Liver (tissue), 9 donors: ENCODE data around the gene KYAT1. TPM values are rescaled to one million over a fixed set of nuclear protein-coding genes. Genes with fewer than 3 reads are reported as not detected.

Source experiments
- DNase-seq: peaks from one replicate; pipeline ENCODE4 v3.0.0-alpha.2; 2017; ENCODE audit warnings: low spot score
- H3K27ac ChIP-seq, 2 donors: one replicate each; pipeline ENCODE4 v1.7.0; 2013; ENCODE audit warnings: inconsistent platforms in 2 of 2, low read length in 2 of 2, control low read depth in 1 of 2, low read depth in 1 of 2, mild to moderate bottlenecking in 1 of 2
- H3K27me3 ChIP-seq, 4 donors: one replicate each; pipeline versions ENCODE4 v1.6.1 to v1.7.0; 2013; ENCODE audit warnings: low read length in 3 of 4, inconsistent platforms in 1 of 4, mild to moderate bottlenecking in 1 of 4, moderate library complexity in 1 of 4; ENCODE audit not compliant: control insufficient read depth in 4 of 4, insufficient read depth in 4 of 4
- H3K36me3 ChIP-seq, 4 donors: one replicate each; pipeline versions ENCODE4 v1.6.1 to v1.7.0; 2013; ENCODE audit warnings: low read length in 3 of 4, mild to moderate bottlenecking in 3 of 4, low read depth in 1 of 4, moderate library complexity in 1 of 4; ENCODE audit not compliant: control insufficient read depth in 4 of 4, insufficient read depth in 3 of 4
- H3K4me1 ChIP-seq, 4 donors: one replicate each; pipeline versions ENCODE4 v1.6.1 to v1.7.0; 2013; ENCODE audit warnings: low read length in 3 of 4, mild to moderate bottlenecking in 3 of 4, moderate library complexity in 1 of 4; ENCODE audit not compliant: control insufficient read depth in 4 of 4, insufficient read depth in 4 of 4
- H3K4me3 ChIP-seq, 3 donors: one replicate each; pipeline versions ENCODE4 v1.6.1 to v1.7.0; 2013; ENCODE audit warnings: low read length in 3 of 3, control low read depth in 1 of 3, low read depth in 1 of 3, mild to moderate bottlenecking in 1 of 3
- H3K9ac ChIP-seq, 2 donors: one replicate each; pipeline ENCODE4 v1.7.0; 2013; ENCODE audit warnings: low read length in 2 of 2, mild to moderate bottlenecking in 2 of 2, moderate library complexity in 2 of 2, control low read depth in 1 of 2, low read depth in 1 of 2
- H3K9me3 ChIP-seq, 4 donors: one replicate each; pipeline versions ENCODE4 v1.6.1 to v1.7.0; 2013; ENCODE audit warnings: low read length in 3 of 4; ENCODE audit not compliant: control insufficient read depth in 4 of 4
- EGR1 ChIP-seq, 2 donors: IDR thresholded peaks; 2 replicates each; pipeline ENCODE4 v1.6.1; 2016 to 2018; ENCODE audit warnings: antibody characterized with exemption in 2 of 2, low read depth in 2 of 2
- FOXA1 ChIP-seq: IDR thresholded peaks from 2 replicates; pipeline ENCODE4 v1.6.1; 2016; ENCODE audit warnings: antibody characterized with exemption
- GABPA ChIP-seq, 2 donors: IDR thresholded peaks in 1 of 2; conservative IDR thresholded peaks in 1 of 2; 2 replicates each; pipeline ENCODE4 v1.6.1; 2016; ENCODE audit warnings: antibody characterized with exemption in 2 of 2, mild to moderate bottlenecking in 1 of 2, moderate library complexity in 1 of 2
- HNF4A ChIP-seq, 2 donors: conservative IDR thresholded peaks; 2 replicates each; pipeline ENCODE4 v1.6.1; 2016; ENCODE audit warnings: antibody characterized with exemption in 2 of 2, mild to moderate bottlenecking in 2 of 2
- HNF4G ChIP-seq: IDR thresholded peaks from 2 replicates; pipeline ENCODE4 v1.6.1; 2016; ENCODE audit warnings: antibody characterized with exemption
- JUND ChIP-seq, 2 donors: IDR thresholded peaks; 2 replicates each; pipeline ENCODE4 v1.6.1; 2016; ENCODE audit warnings: antibody characterized with exemption in 2 of 2
- MAX ChIP-seq: IDR thresholded peaks from 2 replicates; pipeline ENCODE4 v1.6.1; 2016; ENCODE audit warnings: antibody characterized with exemption
- NR2F2 ChIP-seq: IDR thresholded peaks from 2 replicates; pipeline ENCODE4 v1.6.1; 2016; ENCODE audit warnings: antibody characterized with exemption
- RAD21 ChIP-seq, 2 donors: IDR thresholded peaks; 2 replicates each; pipeline ENCODE4 v1.6.1; 2016; ENCODE audit warnings: antibody characterized with exemption in 2 of 2, mild to moderate bottlenecking in 2 of 2
- REST ChIP-seq: IDR thresholded peaks from 2 replicates; pipeline ENCODE4 v1.6.1; 2016; ENCODE audit warnings: antibody characterized with exemption, mild to moderate bottlenecking
- RXRA ChIP-seq, 2 donors: IDR thresholded peaks; 2 replicates each; pipeline ENCODE4 v1.6.1; 2017 to 2018; ENCODE audit warnings: antibody characterized with exemption in 2 of 2, mild to moderate bottlenecking in 1 of 2
- SP1 ChIP-seq: IDR thresholded peaks from 2 replicates; pipeline ENCODE4 v1.6.1; 2018; ENCODE audit warnings: antibody characterized with exemption, mild to moderate bottlenecking
- TAF1 ChIP-seq: conservative IDR thresholded peaks from 2 replicates; pipeline ENCODE4 v1.6.1; 2016; ENCODE audit warnings: antibody characterized with exemption, mild to moderate bottlenecking
- YY1 ChIP-seq: IDR thresholded peaks from 2 replicates; pipeline ENCODE4 v1.6.1; 2016; ENCODE audit warnings: antibody characterized with exemption, mild to moderate bottlenecking
- WGBS: extraction: QIAGEN DNeasy Blood & Tissue Kit; methylation state at CpG from one replicate; pipeline ENCODE4 v1.1.7; 2013; 5-methylcytosine and 5-hydroxymethylcytosine counted together
- polyA plus RNA-seq, 2 donors: library from polyadenylated mRNA; stranded (reverse) in 1 of 2; unstranded in 1 of 2; fragments of 200-250 nt in 1 of 2; fragments of >200 nt in 1 of 2; fragmentation: Nextera tagmentation in 1 of 2; extraction: Ambion mirVana in 1 of 2; gene quantifications; one replicate each; pipeline versions ENCODE4 v1.2.1 to v1.2.3, GENCODE V29; 2013 to 2015
- total RNA-seq, 2 donors: library from RNA; depleted of rRNA; stranded (reverse); fragments of >200 nt; gene quantifications; one replicate each; pipeline ENCODE4 v1.2.3, GENCODE V29; 2014
- TF ChIP-seq, protein P1 (sequence below): IDR thresholded peaks from 2 replicates; pipeline ENCODE4 v1.6.1; 2016; ENCODE audit warnings: antibody characterized with exemption
- TF ChIP-seq, protein P2 (sequence below): fragments of 150-350 bp; IDR thresholded peaks from 2 replicates; pipeline ENCODE4 v1.5.1; 2017; ENCODE audit warnings: improper control_type of control experiment, low read depth, low read length; ENCODE audit not compliant: missing input control
- TF ChIP-seq, protein P3 (sequence below): IDR thresholded peaks from 2 replicates; pipeline ENCODE4 v1.6.1; 2016; ENCODE audit warnings: antibody characterized with exemption
- donor health status: healthy.
- donor health status: healthy.
- donor health status: healthy.
- donor health status: healthy.
- donor health status: healthy.

KYAT1 gene
- total and polyA plus RNA-seq, 4 donors, result 3.8 to 8.1 (median 7.4) TPM

- H3K4me1 ChIP-seq, result no peaks in the 10 kb centered on the region
- no peak overlapping the region for H3K27ac ChIP-seq
- no peak overlapping the region for H3K4me3 ChIP-seq
- TF ChIP-seq MAX, result no peak
- TF ChIP-seq SP1, result no peak
- TF ChIP-seq HNF4G, result no peak
- TF ChIP-seq HNF4A (conservative IDR thresholded peaks at IDR 0.05), result no peak
- no peak for TF ChIP-seq TAF1
- no peak for TF ChIP-seq YY1
- TF ChIP-seq, protein P1, sequence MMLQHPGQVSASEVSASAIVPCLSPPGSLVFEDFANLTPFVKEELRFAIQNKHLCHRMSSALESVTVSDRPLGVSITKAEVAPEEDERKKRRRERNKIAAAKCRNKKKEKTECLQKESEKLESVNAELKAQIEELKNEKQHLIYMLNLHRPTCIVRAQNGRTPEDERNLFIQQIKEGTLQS, result no peak
- TF ChIP-seq JUND (IDR thresholded peaks at IDR 0.05), result no peak
- no peak for TF ChIP-seq EGR1 (IDR thresholded peaks at IDR 0.05; ENCODE audit: low read depth in 2 of 2)
- no peak for TF ChIP-seq RXRA (IDR thresholded peaks at IDR 0.05)
- no peak overlapping the region for H3K9ac ChIP-seq
- H3K36me3 ChIP-seq, result peaks cover 26 to 50% (median 31%) of the 10 kb centered on the region in 4 donors
- H3K9me3 ChIP-seq, result no peaks in the 10 kb centered on the region
- no peaks in the 10 kb centered on the region for H3K27me3 ChIP-seq
- WGBS, result 88% methylated on average over 14 of the region's 14 CpGs
- no peak for DNase-seq
Observed at GRCh38 chr9:128807827-128808226, 73.9 kb downstream of the KYAT1 start.

DNA sequence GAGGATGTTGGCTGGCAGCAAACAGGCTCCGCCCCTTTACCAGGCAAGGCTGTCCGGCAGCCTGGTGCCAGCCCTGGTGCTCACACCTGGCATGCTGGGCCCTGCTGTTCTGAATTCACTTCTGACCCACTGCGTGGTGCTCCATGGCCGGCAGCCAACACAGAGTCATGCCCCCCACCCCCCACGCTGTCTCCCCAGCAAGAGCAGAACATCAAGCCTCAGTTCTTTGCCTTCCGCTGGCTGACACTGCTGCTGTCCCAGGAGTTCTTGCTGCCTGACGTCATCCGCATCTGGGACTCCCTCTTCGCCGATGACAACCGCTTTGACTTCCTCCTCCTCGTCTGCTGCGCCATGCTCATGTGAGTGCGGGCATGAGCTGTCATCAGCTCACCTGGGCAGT, 76.1 kb downstream of the KYAT1 start:
- DNase-seq, result no peak
- no peaks in the 10 kb centered on the region for H3K4me1 ChIP-seq
- WGBS, result 93% methylated on average over 14 of the region's 14 CpGs
- H3K27me3 ChIP-seq, result no peaks in the 10 kb centered on the region
- H3K9ac ChIP-seq, result no peak overlapping the region
- TF ChIP-seq FOXA1 (no peak), JUND (IDR thresholded peaks at IDR 0.05) (no peak), YY1 (no peak), SP1 (no peak), RXRA (IDR thresholded peaks at IDR 0.05) (no peak), TAF1 (no peak), NR2F2 (no peak), GABPA (IDR thresholded peaks at IDR 0.05 in 1 of 2, conservative IDR thresholded peaks at IDR 0.05 in 1 of 2) (no peak)
- TF ChIP-seq, protein P2, sequence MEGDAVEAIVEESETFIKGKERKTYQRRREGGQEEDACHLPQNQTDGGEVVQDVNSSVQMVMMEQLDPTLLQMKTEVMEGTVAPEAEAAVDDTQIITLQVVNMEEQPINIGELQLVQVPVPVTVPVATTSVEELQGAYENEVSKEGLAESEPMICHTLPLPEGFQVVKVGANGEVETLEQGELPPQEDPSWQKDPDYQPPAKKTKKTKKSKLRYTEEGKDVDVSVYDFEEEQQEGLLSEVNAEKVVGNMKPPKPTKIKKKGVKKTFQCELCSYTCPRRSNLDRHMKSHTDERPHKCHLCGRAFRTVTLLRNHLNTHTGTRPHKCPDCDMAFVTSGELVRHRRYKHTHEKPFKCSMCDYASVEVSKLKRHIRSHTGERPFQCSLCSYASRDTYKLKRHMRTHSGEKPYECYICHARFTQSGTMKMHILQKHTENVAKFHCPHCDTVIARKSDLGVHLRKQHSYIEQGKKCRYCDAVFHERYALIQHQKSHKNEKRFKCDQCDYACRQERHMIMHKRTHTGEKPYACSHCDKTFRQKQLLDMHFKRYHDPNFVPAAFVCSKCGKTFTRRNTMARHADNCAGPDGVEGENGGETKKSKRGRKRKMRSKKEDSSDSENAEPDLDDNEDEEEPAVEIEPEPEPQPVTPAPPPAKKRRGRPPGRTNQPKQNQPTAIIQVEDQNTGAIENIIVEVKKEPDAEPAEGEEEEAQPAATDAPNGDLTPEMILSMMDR, result no peak
- H3K36me3 ChIP-seq, result peaks cover 31 to 63% (median 36%) of the 10 kb centered on the region in 4 donors
- no peak overlapping the region for H3K27ac ChIP-seq
- H3K9me3 ChIP-seq, result no peaks in the 10 kb centered on the region
- no peak overlapping the region for H3K4me3 ChIP-seq

- WGBS, result 96% methylated on average over 4 of the region's 4 CpGs
- Histone ChIP-seq H3K36me3 (peaks cover 22 to 72% (median 46%) of the 10 kb centered on the region in 4 donors), H3K4me3 (no peak overlapping the region), H3K4me1 (no peaks in the 10 kb centered on the region), H3K27me3 (no peaks in the 10 kb centered on the region), H3K9ac (no peak overlapping the region), H3K9me3 (no peaks in the 10 kb centered on the region), H3K27ac (no peak overlapping the region)
- no peak for DNase-seq
- TF ChIP-seq RAD21 (IDR thresholded peaks at IDR 0.05) (no peak), RXRA (IDR thresholded peaks at IDR 0.05) (no peak), HNF4A (conservative IDR thresholded peaks at IDR 0.05) (no peak), NR2F2 (no peak), REST (no peak), YY1 (no peak), MAX (no peak), HNF4G (no peak), SP1 (no peak), EGR1 (IDR thresholded peaks at IDR 0.05; ENCODE audit: low read depth in 2 of 2) (no peak), TAF1 (no peak)
- TF ChIP-seq, protein P3, sequence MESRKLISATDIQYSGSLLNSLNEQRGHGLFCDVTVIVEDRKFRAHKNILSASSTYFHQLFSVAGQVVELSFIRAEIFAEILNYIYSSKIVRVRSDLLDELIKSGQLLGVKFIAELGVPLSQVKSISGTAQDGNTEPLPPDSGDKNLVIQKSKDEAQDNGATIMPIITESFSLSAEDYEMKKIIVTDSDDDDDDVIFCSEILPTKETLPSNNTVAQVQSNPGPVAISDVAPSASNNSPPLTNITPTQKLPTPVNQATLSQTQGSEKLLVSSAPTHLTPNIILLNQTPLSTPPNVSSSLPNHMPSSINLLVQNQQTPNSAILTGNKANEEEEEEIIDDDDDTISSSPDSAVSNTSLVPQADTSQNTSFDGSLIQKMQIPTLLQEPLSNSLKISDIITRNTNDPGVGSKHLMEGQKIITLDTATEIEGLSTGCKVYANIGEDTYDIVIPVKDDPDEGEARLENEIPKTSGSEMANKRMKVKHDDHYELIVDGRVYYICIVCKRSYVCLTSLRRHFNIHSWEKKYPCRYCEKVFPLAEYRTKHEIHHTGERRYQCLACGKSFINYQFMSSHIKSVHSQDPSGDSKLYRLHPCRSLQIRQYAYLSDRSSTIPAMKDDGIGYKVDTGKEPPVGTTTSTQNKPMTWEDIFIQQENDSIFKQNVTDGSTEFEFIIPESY, result no peak
- TF ChIP-seq, protein P1, result no peak
Observed at GRCh38 chr9:128802482-128802881, 79.3 kb downstream of the KYAT1 start.
